Duodenal mucosa (tissue), 2 donors: Measurements from ENCODE around the gene TRIM74.
"Not testable (repeated sequence)": the region's sequence is repeated elsewhere in the genome, so short reads cannot be mapped to it uniquely, and the experiment has no call there.

ENCODE experiments used
- H3K27ac ChIP-seq: one replicate; pipeline ENCODE4 v1.7.0; 2013; ENCODE audit warnings: low read depth, low read length
- H3K27me3 ChIP-seq, 2 donors: one replicate each; pipeline ENCODE4 v1.7.0; 2013; ENCODE audit warnings: low read length in 2 of 2, control low read depth in 1 of 2; ENCODE audit not compliant: insufficient read depth in 2 of 2, control insufficient read depth in 1 of 2
- H3K36me3 ChIP-seq, 2 donors: one replicate each; pipeline ENCODE4 v1.7.0; 2013; ENCODE audit warnings: low read length in 2 of 2, control low read depth in 1 of 2; ENCODE audit not compliant: insufficient read depth in 2 of 2, control insufficient read depth in 1 of 2
- H3K4me1 ChIP-seq, 2 donors: one replicate each; pipeline ENCODE4 v1.7.0; 2013; ENCODE audit warnings: low read length in 2 of 2, control low read depth in 1 of 2; ENCODE audit not compliant: insufficient read depth in 2 of 2, control insufficient read depth in 1 of 2
- H3K4me3 ChIP-seq, 2 donors: one replicate each; pipeline ENCODE4 v1.7.0; 2013; ENCODE audit warnings: low read length in 2 of 2, low read depth in 1 of 2
- H3K9ac ChIP-seq, 2 donors: one replicate each; pipeline ENCODE4 v1.7.0; 2013; ENCODE audit warnings: low read length in 2 of 2, low read depth in 1 of 2
- H3K9me3 ChIP-seq, 2 donors: one replicate each; pipeline ENCODE4 v1.7.0; 2013; ENCODE audit warnings: low read length in 2 of 2, control low read depth in 1 of 2; ENCODE audit not compliant: control insufficient read depth in 1 of 2

Gene TRIM74

GRCh38 chr7:72976434-72976833, 7.2 kb upstream of the TRIM74 start:
- not testable (repeated sequence) for H3K36me3 ChIP-seq, H3K9me3 ChIP-seq, H3K4me1 ChIP-seq, H3K9ac ChIP-seq, H3K27ac ChIP-seq, H3K27me3 ChIP-seq, H3K4me3 ChIP-seq

GRCh38 chr7:72975656-72976286, 6.5 kb upstream of the TRIM74 start:
- H3K9ac ChIP-seq, H3K27me3 ChIP-seq, H3K9me3 ChIP-seq, H3K4me3 ChIP-seq, H3K4me1 ChIP-seq, H3K27ac ChIP-seq, H3K36me3 ChIP-seq: not testable (repeated sequence)

GRCh38 chr7:72974781-72975180, 5.5 kb upstream of the TRIM74 start:
- not testable (repeated sequence) for H3K9ac ChIP-seq, H3K27me3 ChIP-seq, H3K4me1 ChIP-seq, H3K4me3 ChIP-seq, H3K36me3 ChIP-seq, H3K27ac ChIP-seq, H3K9me3 ChIP-seq

- H3K27ac ChIP-seq, H3K9ac ChIP-seq, H3K27me3 ChIP-seq, H3K36me3 ChIP-seq, H3K4me3 ChIP-seq, H3K9me3 ChIP-seq, H3K4me1 ChIP-seq: not testable (repeated sequence)
Observed at GRCh38 chr7:72971505-72971904, 2.2 kb upstream of the TRIM74 start.

GRCh38 chr7:72969688-72970087, 422 bp upstream of the TRIM74 start:
- not testable (repeated sequence) for H3K27me3 ChIP-seq, H3K4me3 ChIP-seq, H3K27ac ChIP-seq, H3K4me1 ChIP-seq, H3K36me3 ChIP-seq, H3K9ac ChIP-seq, H3K9me3 ChIP-seq

GRCh38 chr7:72966892-72967291, 2.4 kb downstream of the TRIM74 start:
- H3K27me3 ChIP-seq, H3K9ac ChIP-seq, H3K4me3 ChIP-seq, H3K27ac ChIP-seq, H3K36me3 ChIP-seq, H3K9me3 ChIP-seq, H3K4me1 ChIP-seq: not testable (repeated sequence)

GRCh38 chr7:72965186-72965975, 3.9 kb downstream of the TRIM74 start:
- not testable (repeated sequence) for H3K27ac ChIP-seq, H3K36me3 ChIP-seq, H3K27me3 ChIP-seq

GRCh38 chr7:72963056-72963455, 6.2 kb downstream of the TRIM74 start:
- H3K36me3 ChIP-seq, H3K27me3 ChIP-seq, H3K4me1 ChIP-seq, H3K27ac ChIP-seq, H3K9ac ChIP-seq, H3K4me3 ChIP-seq, H3K9me3 ChIP-seq: not testable (repeated sequence)

More at GRCh38 chr7:72965186-72965975, 3.9 kb downstream of the TRIM74 start:
- H3K4me3 ChIP-seq, H3K9ac ChIP-seq, H3K9me3 ChIP-seq, H3K4me1 ChIP-seq: not testable (repeated sequence)

- H3K4me3 ChIP-seq, H3K4me1 ChIP-seq, H3K9me3 ChIP-seq, H3K9ac ChIP-seq, H3K27me3 ChIP-seq, H3K36me3 ChIP-seq, H3K27ac ChIP-seq: not testable (repeated sequence)
Observed at GRCh38 chr7:72961346-72961650, 8.0 kb downstream of the TRIM74 start.

GRCh38 chr7:72960626-72961345, 8.5 kb downstream of the TRIM74 start:
- H3K36me3 ChIP-seq, H3K27me3 ChIP-seq, H3K4me1 ChIP-seq, H3K9me3 ChIP-seq, H3K27ac ChIP-seq, H3K4me3 ChIP-seq, H3K9ac ChIP-seq: not testable (repeated sequence)
